ENCODE measurements around the gene AK4. TPM values are rescaled to one million over a fixed set of nuclear protein-coding genes. Genes with fewer than 3 reads are reported as not detected.

AK4 gene
- total and polyA plus RNA-seq, 2 of the 8 experiments (the other 6 are each of a cell fraction or from before 2014, with no cell fraction given): 64.5 to 175 TPM

GRCh38 chr1:65109487-65109886 is 38.5 kb upstream of the AK4 start:
- no peaks in the 10 kb centered on the region for H3K79me1 ChIP-seq (ENCODE audit: low read depth, low read length)

More at GRCh38 chr1:65109487-65109886, 38.5 kb upstream of the AK4 start:
- 79% methylated on average over 4 of the region's 4 CpGs; no CpG with 5 or more reads in 1 of the 2 experiments for WGBS, 2 experiments (ENCODE audit: extremely low coverage in 1 of 2, insufficient coverage in 1 of 2, insufficient read length in 1 of 2, insufficient replicate concordance in 2 of 2, low coverage in 1 of 2, low lambda C conversion rate in 2 of 2, missing lambda C conversion rate in 1 of 2)
- Histone ChIP-seq H3K56ac (replicated peaks; ENCODE audit: insufficient read length, low read depth, low read length) (no peak overlapping the region), H3K4me1 (replicated peaks in 1 of 4; ENCODE audit: control insufficient read depth in 3 of 4, insufficient read depth in 4 of 4, low read length in 3 of 4) (no peaks in the 10 kb centered on the region), H3K79me2 (ENCODE audit: control insufficient read depth in 1 of 2, insufficient read depth in 2 of 2, low read length in 2 of 2) (no peaks in the 10 kb centered on the region), H2AFZ (ENCODE audit: low read length) (no peak overlapping the region), H3K23me2 (ENCODE audit: low read depth, low read length) (0 out of 2 replicates have a peak, but pooled peaks cover 1% of the 10 kb centered on the region), H3K27me3 (replicated peaks in 1 of 4; ENCODE audit: control insufficient read depth in 3 of 4, extremely low read depth in 1 of 4, insufficient read depth in 3 of 4, low read length in 3 of 4) (no peaks in the 10 kb centered on the region), H3K23ac (ENCODE audit: insufficient read length) (no peak overlapping the region), H2AK5ac (ENCODE audit: low read depth, low read length) (no peak overlapping the region), H3K9me3 (ENCODE audit: insufficient read depth in 2 of 2, low read depth in 1 of 2, low read length in 1 of 2) (no peaks in the 10 kb centered on the region), H3K27ac (ENCODE audit: low read depth, low read length) (no peak overlapping the region), H4K91ac (replicated peaks; ENCODE audit: insufficient read length, low read length) (no peak overlapping the region), H3K4me3 (ENCODE audit: extremely low read depth in 1 of 4, insufficient read depth in 2 of 4, low read depth in 3 of 4, low read length in 4 of 4) (no peak overlapping the region), H2BK5ac (ENCODE audit: low read depth, low read length) (no peak overlapping the region), H2BK20ac (ENCODE audit: low read length) (no peak overlapping the region), H3K4me2 (ENCODE audit: insufficient read depth in 1 of 2, low read depth in 2 of 2, low read length in 2 of 2) (no peak overlapping the region), H3K14ac (ENCODE audit: insufficient read length) (no peak overlapping the region), H4K8ac (ENCODE audit: extremely low read depth, insufficient read depth, low read length) (no peak overlapping the region), H4K20me1 (replicated peaks in 1 of 2; ENCODE audit: control insufficient read depth in 1 of 2, insufficient read depth in 2 of 2, low read length in 2 of 2) (no peaks in the 10 kb centered on the region), H2BK15ac (ENCODE audit: low read length) (no peak overlapping the region), H2BK120ac (replicated peaks; ENCODE audit: low read depth, low read length) (no peak overlapping the region), H3K36me3 (ENCODE audit: control insufficient read depth in 2 of 4, insufficient read depth in 4 of 4, low read length in 3 of 4) (no peaks in the 10 kb centered on the region), H4K5ac (ENCODE audit: insufficient read length, low read depth, low read length) (no peak overlapping the region), H3K4ac (replicated peaks; ENCODE audit: insufficient read length, low read depth, low read length) (no peak overlapping the region), H3K9ac (replicated peaks in 1 of 4; ENCODE audit: extremely low read depth in 1 of 4, low read depth in 3 of 4, low read length in 3 of 4) (no peak overlapping the region), H2BK12ac (ENCODE audit: low read depth, low read length) (no peak overlapping the region), H3K18ac (ENCODE audit: extremely low read depth, low read length) (no peak overlapping the region)
- TF ChIP-seq BRCA1 (IDR thresholded peaks at IDR 0.05; ENCODE audit: low read depth, low read length): no peak
- no peak for TF ChIP-seq TAF1 (IDR thresholded peaks at IDR 0.05; ENCODE audit: low read depth, low read length)
- TF ChIP-seq EP300 (IDR thresholded peaks at IDR 0.05; ENCODE audit: borderline replicate concordance in 1 of 2, low read depth in 2 of 2, low read length in 2 of 2): no peak
- no peak for TF ChIP-seq CTCF (IDR thresholded peaks at IDR 0.05; ENCODE audit: control extremely low read depth in 1 of 3, insufficient read depth in 1 of 3, low read depth in 1 of 3, low read length in 3 of 3)
- no peak for TF ChIP-seq POLR2AphosphoS5 (IDR thresholded peaks at IDR 0.05; ENCODE audit: low read depth, low read length)
- ChIA-PET CTCF (ENCODE audit: partially characterized antibody) (interaction anchor here (1.5 kb wide), 1 partner anchor 100 kb away, joined by 7 read pairs; no protein-coding TSS in a partner anchor), POLR2A (ENCODE audit: partially characterized antibody) (interaction anchor here (1.3 kb wide), 1 partner anchor 41 kb away, joined by 3 read pairs; no protein-coding TSS in a partner anchor)
- FAIRE-seq (no peak), DNase-seq (ENCODE audit: low read depth in 1 of 2, low spot score in 2 of 2) (no peak)

Data from H1 (cell line).